SK-N-SH (cell line): ENCODE results near the gene CFAP65. TPM values are rescaled to one million over a fixed set of nuclear protein-coding genes. Genes with fewer than 3 reads are reported as not detected.

Source experiments
- CTCF ChIA-PET: fragments of 300-600, 350-600 bp; formaldehyde crosslinking; extraction: SDS; loops from one replicate; lab custom pipeline; 2021; lab: Yijun Ruan, JAX
- POLR2A ChIA-PET: fragments of 350-600 bp; sonication (Branson Sonifier 250); formaldehyde crosslinking; extraction: SDS; loops from one replicate; lab custom pipeline; 2020; ENCODE audit warnings: antibody characterized with exemption, inconsistent platforms; lab: Yijun Ruan, JAX
- DNase-seq: peaks from one replicate; pipeline ENCODE4 v3.0.0; 2012
- H2AFZ ChIP-seq: fragments of 200-600 bp; sonication (generic); 2 replicates; pipeline ENCODE4 v1.8.1; 2016; ENCODE audit warnings: antibody characterized with exemption, mild to moderate bottlenecking, low read depth
- H3F3A ChIP-seq: fragments of 200-600 bp; sonication (generic); replicated peaks from 2 replicates; pipeline ENCODE3; 2016; ENCODE audit warnings: antibody characterized with exemption, mild to moderate bottlenecking; ENCODE audit not compliant: insufficient read depth
- H3K27ac ChIP-seq, 2 experiments: fragments of 200-500 bp in 1 of 2; fragments of 200-600 bp in 1 of 2; sonication (Bioruptor generic) in 1 of 2; sonication (generic), shearing (Covaris generic) in 1 of 2; 2 replicates each; pipeline versions ENCODE4 v1.5.1 to v1.6.1; 2014 to 2016; ENCODE audit warnings: low read depth in 2 of 2, inconsistent platforms in 1 of 2, low read length in 1 of 2, mild to moderate bottlenecking in 1 of 2, mixed read lengths in 1 of 2
- H3K27me3 ChIP-seq: fragments of 200-600 bp; sonication (generic), shearing (Covaris generic); 2 replicates; pipeline ENCODE4 v1.6.1; 2016; ENCODE audit warnings: mixed run types; ENCODE audit not compliant: insufficient read depth
- H3K36me3 ChIP-seq, 2 experiments: fragments of 200-500 bp in 1 of 2; fragments of 200-600 bp in 1 of 2; sonication (Bioruptor generic) in 1 of 2; sonication (generic) in 1 of 2; replicated peaks in 1 of 2; 2 replicates each; pipeline versions ENCODE3 to v1.5.1; 2014 to 2016; ENCODE audit warnings: low read length in 1 of 2, mild to moderate bottlenecking in 1 of 2; ENCODE audit not compliant: insufficient read depth in 2 of 2, control insufficient read depth in 1 of 2
- H3K4me1 ChIP-seq, 2 experiments: fragments of 200-500 bp in 1 of 2; fragments of 200-600 bp in 1 of 2; sonication (Bioruptor generic) in 1 of 2; sonication (generic), shearing (Covaris generic) in 1 of 2; 2 replicates each; pipeline versions ENCODE4 v1.5.1 to v1.6.1; 2014 to 2016; ENCODE audit warnings: low read depth in 1 of 2, low read length in 1 of 2, mixed run types in 1 of 2; ENCODE audit not compliant: insufficient read depth in 2 of 2, control insufficient read depth in 1 of 2
- H3K4me2 ChIP-seq: fragments of 200-600 bp; sonication (generic), shearing (Covaris generic); 2 replicates; pipeline ENCODE4 v1.6.1; 2017; ENCODE audit warnings: mixed run types
- H3K4me3 ChIP-seq, 2 experiments: fragments of 200-500 bp in 1 of 2; fragments of 200-600 bp in 1 of 2; sonication (Bioruptor generic) in 1 of 2; sonication (generic), shearing (Covaris generic) in 1 of 2; 2 replicates each; pipeline versions ENCODE4 v1.5.1 to v1.8.1; 2014 to 2016; ENCODE audit warnings: low read depth in 2 of 2, inconsistent platforms in 1 of 2, low read length in 1 of 2, mild to moderate bottlenecking in 1 of 2, mixed read lengths in 1 of 2, moderate library complexity in 1 of 2
- H3K79me2 ChIP-seq: fragments of 200-600 bp; sonication (generic); 2 replicates; pipeline ENCODE4 v1.8.1; 2017; ENCODE audit warnings: mild to moderate bottlenecking; ENCODE audit not compliant: insufficient read depth
- H3K9ac ChIP-seq: fragments of 200-600 bp; sonication (generic); 2 replicates; pipeline ENCODE4 v1.6.1; 2017; ENCODE audit warnings: mixed run types
- H3K9me2 ChIP-seq: fragments of 200-600 bp; sonication (generic); 2 replicates; pipeline ENCODE4 v1.6.1; 2017; ENCODE audit warnings: mixed run types
- H3K9me3 ChIP-seq: fragments of 200-600 bp; sonication (generic); 2 replicates; pipeline ENCODE4 v1.6.1; 2017; ENCODE audit warnings: mixed run types, mild to moderate bottlenecking, moderate library complexity
- H4K20me1 ChIP-seq: fragments of 200-600 bp; sonication (generic); 2 replicates; pipeline ENCODE4 v1.6.1; 2017; ENCODE audit warnings: mild to moderate bottlenecking, mixed run types; ENCODE audit not compliant: insufficient read depth
- ELF1 ChIP-seq: IDR thresholded peaks from 2 replicates; pipeline ENCODE4 v1.4.0; 2012
- EZH2phosphoT487 ChIP-seq: fragments of 200-600 bp; sonication (generic); IDR thresholded peaks from 2 replicates; pipeline ENCODE4 v1.6.1; 2017; ENCODE audit warnings: low read depth, mixed run types, mild to moderate bottlenecking, antibody characterized with exemption, moderate library complexity, borderline replicate concordance
- FOXJ3 ChIP-seq: sonication (generic); formaldehyde crosslinking; IDR thresholded peaks from 2 replicates; pipeline ENCODE4 v1.5.1; 2020; ENCODE audit warnings: mild to moderate bottlenecking, missing genetic modification reagents
- FOXM1 ChIP-seq: IDR thresholded peaks from 2 replicates; pipeline ENCODE4 v1.4.0; 2012; ENCODE audit warnings: low read depth, mild to moderate bottlenecking
- JUND ChIP-seq: IDR thresholded peaks from 2 replicates; pipeline ENCODE4 v1.4.0; 2012
- NFIC ChIP-seq: IDR thresholded peaks from 2 replicates; pipeline ENCODE4 v1.4.0; 2012; ENCODE audit warnings: borderline replicate concordance
- POLR2AphosphoS5 ChIP-seq: IDR thresholded peaks from 2 replicates; pipeline ENCODE4 v1.6.1; 2012; ENCODE audit warnings: low read depth, low read length
- RAD21 ChIP-seq: IDR thresholded peaks from 2 replicates; pipeline ENCODE4 v1.6.1; 2012; ENCODE audit warnings: mild to moderate bottlenecking, low read length
- RCOR1 ChIP-seq: fragments of 150-350 bp; IDR thresholded peaks from 2 replicates; pipeline ENCODE4 v1.6.1; 2017; ENCODE audit warnings: antibody characterized with exemption, low read length
- SMC3 ChIP-seq: IDR thresholded peaks from 2 replicates; pipeline ENCODE4 v1.6.1; 2012; ENCODE audit warnings: low read depth, low read length, improper control_type of control experiment
- WGBS: methylation state at CpG from one replicate; pipeline ENCODE4 v1.1.6; 2017; ENCODE audit warnings: low lambda C conversion rate; 5-methylcytosine and 5-hydroxymethylcytosine counted together
- polyA plus RNA-seq, 3 experiments: library from polyadenylated mRNA; depleted of rRNA; stranded (reverse); fragments of >200 nt; gene quantifications; 2 replicates each; pipeline ENCODE4 v1.2.3, GENCODE V29; 2012
- TF ChIP-seq, protein P1 (sequence below): fragments of 150-350 bp; IDR thresholded peaks from 2 replicates; pipeline ENCODE4 v1.6.1; 2016; ENCODE audit warnings: mild to moderate bottlenecking, low read depth, low read length
- TF ChIP-seq, protein P2 (sequence below): IDR thresholded peaks from 2 replicates; pipeline ENCODE4 v1.4.0; 2012; ENCODE audit warnings: low read depth, borderline replicate concordance
- TF ChIP-seq, protein P3 (sequence below): IDR thresholded peaks from 2 replicates; pipeline ENCODE4; 2012
- TF ChIP-seq, protein P4 (sequence below): IDR thresholded peaks from 2 replicates; pipeline ENCODE4 v1.6.1; 2012; ENCODE audit warnings: mild to moderate bottlenecking, low read depth, low read length, moderate library complexity
- TF ChIP-seq, protein P5 (sequence below): IDR thresholded peaks from 2 replicates; pipeline ENCODE4 v1.4.0; 2012; ENCODE audit warnings: low read depth

CFAP65 gene
- polyA plus RNA-seq, 1 of the 3 experiments (the other 2 are of a cell fraction): 0.95 TPM

DNA sequence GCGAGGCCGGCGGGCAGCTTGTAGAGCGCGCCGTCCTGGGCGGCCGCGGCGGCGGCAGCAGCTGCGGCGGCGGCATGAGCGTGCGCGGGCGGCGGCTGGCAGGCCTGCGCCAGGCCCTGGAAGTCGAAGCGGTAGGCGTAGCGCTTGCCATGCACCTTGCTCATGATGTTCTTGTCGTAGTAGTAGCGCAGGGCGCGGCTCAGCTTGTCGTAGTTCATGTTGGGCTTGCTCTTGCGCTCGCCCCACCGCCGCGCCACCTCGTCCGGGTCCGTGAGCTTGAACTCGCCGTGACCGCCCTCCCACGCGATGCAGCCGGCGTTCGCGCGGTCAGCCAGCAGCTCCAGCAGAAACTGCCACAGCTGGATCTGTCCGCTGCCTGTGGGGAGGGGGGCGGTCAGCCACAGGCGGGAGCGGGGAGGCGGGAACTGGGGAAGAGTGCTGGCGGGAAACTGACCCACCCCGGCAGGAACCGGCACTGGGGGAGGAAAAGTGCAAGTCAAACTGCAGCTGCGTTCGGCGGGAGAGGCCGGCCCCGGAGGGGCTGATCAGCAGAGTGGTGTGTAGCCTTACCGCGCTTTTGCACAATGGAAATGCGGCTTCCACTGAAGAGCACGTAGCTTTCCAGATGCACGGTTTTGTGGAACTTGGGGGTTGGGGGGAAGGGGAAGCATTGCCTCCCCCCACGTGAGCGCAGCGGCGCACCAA is 59.3 kb downstream of the CFAP65 start:
- H3F3A ChIP-seq: no peaks in the 10 kb centered on the region
- no peak overlapping the region for H3K9ac ChIP-seq
- H3K36me3 ChIP-seq: no peaks in the 10 kb centered on the region
- peaks cover 0 to 34% of the 10 kb centered on the region in 2 experiments; a peak in 2 of 4 replicates for H3K4me1 ChIP-seq
- H3K9me2 ChIP-seq: no peaks in the 10 kb centered on the region
- H4K20me1 ChIP-seq: no peaks in the 10 kb centered on the region
- peaks cover 42% of the 10 kb centered on the region for H3K27me3 ChIP-seq
- no peak overlapping the region for H3K4me3 ChIP-seq
- H3K9me3 ChIP-seq: no peaks in the 10 kb centered on the region
- H3K27ac ChIP-seq: no peak overlapping the region
- TF ChIP-seq FOXM1 (no peak), EZH2phosphoT487 (no peak), POLR2AphosphoS5 (no peak), JUND (no peak), SMC3 (no peak), FOXJ3 (CRISPR knock-in tag) (no peak), RAD21 (no peak), RCOR1 (no peak), NFIC (no peak)
- TF ChIP-seq, protein P1, sequence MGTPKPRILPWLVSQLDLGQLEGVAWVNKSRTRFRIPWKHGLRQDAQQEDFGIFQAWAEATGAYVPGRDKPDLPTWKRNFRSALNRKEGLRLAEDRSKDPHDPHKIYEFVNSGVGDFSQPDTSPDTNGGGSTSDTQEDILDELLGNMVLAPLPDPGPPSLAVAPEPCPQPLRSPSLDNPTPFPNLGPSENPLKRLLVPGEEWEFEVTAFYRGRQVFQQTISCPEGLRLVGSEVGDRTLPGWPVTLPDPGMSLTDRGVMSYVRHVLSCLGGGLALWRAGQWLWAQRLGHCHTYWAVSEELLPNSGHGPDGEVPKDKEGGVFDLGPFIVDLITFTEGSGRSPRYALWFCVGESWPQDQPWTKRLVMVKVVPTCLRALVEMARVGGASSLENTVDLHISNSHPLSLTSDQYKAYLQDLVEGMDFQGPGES: no peak
- TF ChIP-seq, protein P2, sequence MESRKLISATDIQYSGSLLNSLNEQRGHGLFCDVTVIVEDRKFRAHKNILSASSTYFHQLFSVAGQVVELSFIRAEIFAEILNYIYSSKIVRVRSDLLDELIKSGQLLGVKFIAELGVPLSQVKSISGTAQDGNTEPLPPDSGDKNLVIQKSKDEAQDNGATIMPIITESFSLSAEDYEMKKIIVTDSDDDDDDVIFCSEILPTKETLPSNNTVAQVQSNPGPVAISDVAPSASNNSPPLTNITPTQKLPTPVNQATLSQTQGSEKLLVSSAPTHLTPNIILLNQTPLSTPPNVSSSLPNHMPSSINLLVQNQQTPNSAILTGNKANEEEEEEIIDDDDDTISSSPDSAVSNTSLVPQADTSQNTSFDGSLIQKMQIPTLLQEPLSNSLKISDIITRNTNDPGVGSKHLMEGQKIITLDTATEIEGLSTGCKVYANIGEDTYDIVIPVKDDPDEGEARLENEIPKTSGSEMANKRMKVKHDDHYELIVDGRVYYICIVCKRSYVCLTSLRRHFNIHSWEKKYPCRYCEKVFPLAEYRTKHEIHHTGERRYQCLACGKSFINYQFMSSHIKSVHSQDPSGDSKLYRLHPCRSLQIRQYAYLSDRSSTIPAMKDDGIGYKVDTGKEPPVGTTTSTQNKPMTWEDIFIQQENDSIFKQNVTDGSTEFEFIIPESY: no peak
- no peak overlapping the region for H3K4me2 ChIP-seq
- H2AFZ ChIP-seq: no peak overlapping the region
- DNase-seq: peak; percentile 22
- ChIA-PET CTCF (interaction anchor here (0.8 to 12.4 kb wide), 16 partner anchors 9 to 194 kb away, joined by 3 to 208 read pairs (median 12); partner anchors contain the start of genes CDK5R2, CRYBA2 and WNT10A), POLR2A (interaction anchor here (1.2 to 6.4 kb wide), 3 partner anchors 15 to 20 kb away, joined by 4 to 89 read pairs (median 21); no protein-coding TSS in a partner anchor)
- H3K79me2 ChIP-seq: no peaks in the 10 kb centered on the region
- 84% methylated on average over 48 of the region's 69 CpGs for WGBS

DNA sequence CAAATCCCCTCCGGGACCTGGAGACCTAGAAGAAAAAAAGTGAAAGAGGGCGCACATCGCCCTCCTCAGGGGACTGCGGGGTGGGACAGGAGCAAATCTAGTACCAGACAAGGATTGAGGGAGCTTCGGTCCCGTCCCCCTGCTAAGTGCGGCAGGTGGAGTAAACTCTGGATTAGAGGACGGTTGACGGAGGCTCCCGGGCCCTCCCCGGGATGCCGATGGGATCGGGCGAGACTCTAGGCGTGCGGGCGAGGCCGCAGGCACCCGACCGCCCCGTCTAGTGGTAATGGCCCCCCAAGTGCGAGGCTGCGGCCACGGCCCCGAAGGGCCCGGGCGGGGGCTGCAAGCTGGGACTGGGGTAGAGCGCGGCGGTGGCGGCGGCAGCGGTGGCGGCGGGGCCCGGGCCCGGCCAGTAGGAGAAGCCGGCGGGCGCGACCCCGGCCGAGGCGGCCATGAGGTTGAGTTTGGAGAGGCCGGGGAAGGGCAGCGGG is 59.9 kb downstream of the CFAP65 start:
- H3K9ac ChIP-seq: no peak overlapping the region
- no peaks in the 10 kb centered on the region for H3F3A ChIP-seq
- CTCF ChIA-PET: interaction anchor here (1.1 to 12.4 kb wide), 15 partner anchors 8 to 194 kb away, joined by 3 to 208 read pairs (median 13); partner anchors contain the start of genes CDK5R2, CRYBA2 and WNT10A
- H3K9me2 ChIP-seq: no peaks in the 10 kb centered on the region
- no peaks in the 10 kb centered on the region for H4K20me1 ChIP-seq
- H2AFZ ChIP-seq: no peak overlapping the region
- H3K36me3 ChIP-seq: no peaks in the 10 kb centered on the region
- H3K4me3 ChIP-seq: no peak overlapping the region
- no peak overlapping the region for H3K4me2 ChIP-seq
- no peaks in the 10 kb centered on the region for H3K79me2 ChIP-seq
- H3K27ac ChIP-seq: no peak overlapping the region
- peaks cover 37% of the 10 kb centered on the region for H3K27me3 ChIP-seq
- 91% methylated on average over 46 of the region's 46 CpGs for WGBS
- peaks cover 0 to 31% of the 10 kb centered on the region in 2 experiments; a peak in 2 of 4 replicates for H3K4me1 ChIP-seq
- DNase-seq: peak; percentile 48
- H3K9me3 ChIP-seq: no peaks in the 10 kb centered on the region
- POLR2A ChIA-PET: interaction anchor here (1.2 to 6.4 kb wide), 2 partner anchors 15 to 21 kb away, joined by 4 to 89 read pairs; no protein-coding TSS in a partner anchor
- TF ChIP-seq, protein P3, sequence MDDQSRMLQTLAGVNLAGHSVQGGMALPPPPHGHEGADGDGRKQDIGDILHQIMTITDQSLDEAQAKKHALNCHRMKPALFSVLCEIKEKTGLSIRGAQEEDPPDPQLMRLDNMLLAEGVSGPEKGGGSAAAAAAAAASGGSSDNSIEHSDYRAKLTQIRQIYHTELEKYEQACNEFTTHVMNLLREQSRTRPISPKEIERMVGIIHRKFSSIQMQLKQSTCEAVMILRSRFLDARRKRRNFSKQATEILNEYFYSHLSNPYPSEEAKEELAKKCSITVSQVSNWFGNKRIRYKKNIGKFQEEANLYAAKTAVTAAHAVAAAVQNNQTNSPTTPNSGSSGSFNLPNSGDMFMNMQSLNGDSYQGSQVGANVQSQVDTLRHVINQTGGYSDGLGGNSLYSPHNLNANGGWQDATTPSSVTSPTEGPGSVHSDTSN: no peak
- TF ChIP-seq, protein P4, sequence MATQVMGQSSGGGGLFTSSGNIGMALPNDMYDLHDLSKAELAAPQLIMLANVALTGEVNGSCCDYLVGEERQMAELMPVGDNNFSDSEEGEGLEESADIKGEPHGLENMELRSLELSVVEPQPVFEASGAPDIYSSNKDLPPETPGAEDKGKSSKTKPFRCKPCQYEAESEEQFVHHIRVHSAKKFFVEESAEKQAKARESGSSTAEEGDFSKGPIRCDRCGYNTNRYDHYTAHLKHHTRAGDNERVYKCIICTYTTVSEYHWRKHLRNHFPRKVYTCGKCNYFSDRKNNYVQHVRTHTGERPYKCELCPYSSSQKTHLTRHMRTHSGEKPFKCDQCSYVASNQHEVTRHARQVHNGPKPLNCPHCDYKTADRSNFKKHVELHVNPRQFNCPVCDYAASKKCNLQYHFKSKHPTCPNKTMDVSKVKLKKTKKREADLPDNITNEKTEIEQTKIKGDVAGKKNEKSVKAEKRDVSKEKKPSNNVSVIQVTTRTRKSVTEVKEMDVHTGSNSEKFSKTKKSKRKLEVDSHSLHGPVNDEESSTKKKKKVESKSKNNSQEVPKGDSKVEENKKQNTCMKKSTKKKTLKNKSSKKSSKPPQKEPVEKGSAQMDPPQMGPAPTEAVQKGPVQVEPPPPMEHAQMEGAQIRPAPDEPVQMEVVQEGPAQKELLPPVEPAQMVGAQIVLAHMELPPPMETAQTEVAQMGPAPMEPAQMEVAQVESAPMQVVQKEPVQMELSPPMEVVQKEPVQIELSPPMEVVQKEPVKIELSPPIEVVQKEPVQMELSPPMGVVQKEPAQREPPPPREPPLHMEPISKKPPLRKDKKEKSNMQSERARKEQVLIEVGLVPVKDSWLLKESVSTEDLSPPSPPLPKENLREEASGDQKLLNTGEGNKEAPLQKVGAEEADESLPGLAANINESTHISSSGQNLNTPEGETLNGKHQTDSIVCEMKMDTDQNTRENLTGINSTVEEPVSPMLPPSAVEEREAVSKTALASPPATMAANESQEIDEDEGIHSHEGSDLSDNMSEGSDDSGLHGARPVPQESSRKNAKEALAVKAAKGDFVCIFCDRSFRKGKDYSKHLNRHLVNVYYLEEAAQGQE: no peak
- no peak for TF ChIP-seq POLR2AphosphoS5
- TF ChIP-seq ELF1: no peak
- TF ChIP-seq, protein P5, sequence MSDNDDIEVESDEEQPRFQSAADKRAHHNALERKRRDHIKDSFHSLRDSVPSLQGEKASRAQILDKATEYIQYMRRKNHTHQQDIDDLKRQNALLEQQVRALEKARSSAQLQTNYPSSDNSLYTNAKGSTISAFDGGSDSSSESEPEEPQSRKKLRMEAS: no peak
- TF ChIP-seq, protein P1: no peak
